ENCODE data around the gene RIMKLB.
"Not testable (repeated sequence)": the region's sequence is repeated elsewhere in the genome, so short reads cannot be mapped to it uniquely, and the experiment has no call there.

The RIMKLB gene

DNA sequence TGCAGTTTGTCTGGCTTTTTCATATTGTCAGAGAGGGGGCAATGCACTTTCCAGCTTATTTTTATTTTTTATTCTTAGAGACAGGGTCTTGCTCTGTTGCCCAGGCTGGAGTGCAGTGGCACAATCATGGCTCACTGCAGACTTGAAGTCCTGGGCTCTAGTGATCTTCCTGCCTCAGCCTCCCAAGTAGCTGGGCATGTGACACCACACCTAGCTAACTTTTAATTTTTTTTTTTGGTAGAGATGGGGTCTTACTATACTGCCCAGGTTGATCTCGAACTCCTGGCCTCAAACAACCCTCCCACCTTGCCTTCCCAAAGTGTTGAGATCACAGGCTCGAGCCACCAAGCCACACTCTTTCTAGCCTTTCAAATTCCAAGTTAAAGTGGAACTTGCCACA is 120.7 kb downstream of the RIMKLB start:
- Histone ChIP-seq H3K4me1 (ENCODE audit: control insufficient read depth, insufficient read depth, low read length) (no peaks in the 10 kb centered on the region), H3K27ac (ENCODE audit: low read length) (no peak overlapping the region), H3K27me3 (ENCODE audit: control insufficient read depth in 1 of 2, insufficient read depth in 2 of 2, low read length in 2 of 2) (no peaks in the 10 kb centered on the region), H3K4me3 (ENCODE audit: low read length in 2 of 2) (no peak overlapping the region), H3K36me3 (ENCODE audit: control insufficient read depth in 2 of 2, insufficient read depth in 2 of 2, low read length in 2 of 2) (no peaks in the 10 kb centered on the region), H3K9ac (ENCODE audit: low read length in 2 of 2) (no peak overlapping the region), H3K9me3 (ENCODE audit: control insufficient read depth in 2 of 2, low read length in 2 of 2) (no peaks in the 10 kb centered on the region)

DNA sequence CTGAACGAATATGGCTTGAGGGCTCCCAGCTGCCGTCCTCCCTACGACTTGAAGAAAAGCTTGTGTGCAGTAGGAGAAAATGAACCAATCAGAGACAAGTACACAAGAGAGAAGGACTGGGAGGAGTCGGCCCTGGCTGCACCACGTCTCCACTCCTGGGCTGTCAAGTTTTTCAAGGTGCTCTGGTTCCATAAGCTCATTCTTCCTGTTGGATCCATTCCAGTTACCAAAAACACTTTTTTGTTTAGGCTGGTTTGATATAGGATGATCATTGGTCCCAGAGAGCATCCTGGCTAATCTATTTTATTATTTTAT is 121.8 kb downstream of the RIMKLB start:
- no peaks in the 10 kb centered on the region for H3K36me3 ChIP-seq (ENCODE audit: control insufficient read depth in 2 of 2, insufficient read depth in 2 of 2, low read length in 2 of 2)
- H3K9me3 ChIP-seq (ENCODE audit: control insufficient read depth in 2 of 2, low read length in 2 of 2): no peaks in the 10 kb centered on the region
- H3K4me3 ChIP-seq (ENCODE audit: low read length in 2 of 2): no peak overlapping the region
- H3K4me1 ChIP-seq (ENCODE audit: control insufficient read depth, insufficient read depth, low read length): no peaks in the 10 kb centered on the region
- H3K27ac ChIP-seq (ENCODE audit: low read length): no peak overlapping the region
- H3K9ac ChIP-seq (ENCODE audit: low read length in 2 of 2): no peak overlapping the region
- no peaks in the 10 kb centered on the region for H3K27me3 ChIP-seq (ENCODE audit: control insufficient read depth in 1 of 2, insufficient read depth in 2 of 2, low read length in 2 of 2)

DNA sequence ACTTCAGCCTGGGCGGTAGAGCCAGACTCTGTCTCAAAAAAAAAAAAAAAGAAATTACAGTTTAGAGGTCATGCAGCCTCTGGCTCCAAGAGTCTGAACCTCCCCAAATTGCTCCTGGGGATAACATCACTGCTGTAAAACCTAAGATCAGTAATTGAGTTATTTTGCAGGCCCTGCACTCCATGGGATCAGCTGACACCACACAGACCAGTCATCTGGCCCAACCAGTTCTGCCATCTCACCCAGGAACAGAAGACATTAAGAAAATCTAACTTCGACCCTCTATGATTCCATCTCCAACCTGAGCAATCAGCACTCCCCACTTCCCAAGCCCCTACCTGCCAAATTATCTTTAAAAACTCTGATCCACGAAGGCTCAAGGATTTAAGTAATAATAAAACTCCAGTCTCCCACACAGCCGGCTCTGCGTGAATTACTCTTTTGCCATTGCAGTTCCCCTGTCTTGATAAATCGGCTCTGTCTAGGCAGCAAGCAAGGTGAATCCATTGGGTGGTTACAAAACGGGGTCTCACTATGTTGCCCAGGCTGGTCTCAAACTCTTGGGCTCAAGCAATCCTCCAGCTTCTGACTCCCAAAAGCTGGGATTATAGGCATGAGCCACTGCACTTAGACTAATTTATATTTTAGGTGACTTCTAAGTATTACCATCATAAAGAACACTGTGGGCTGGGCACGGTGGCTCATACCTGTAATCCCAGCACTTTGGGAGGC is 123.1 kb downstream of the RIMKLB start:
- H3K27ac ChIP-seq (ENCODE audit: low read length); H3K27me3 ChIP-seq (ENCODE audit: control insufficient read depth in 1 of 2, insufficient read depth in 2 of 2, low read length in 2 of 2); H3K36me3 ChIP-seq (ENCODE audit: control insufficient read depth in 2 of 2, insufficient read depth in 2 of 2, low read length in 2 of 2); H3K9me3 ChIP-seq (ENCODE audit: control insufficient read depth in 2 of 2, low read length in 2 of 2); H3K4me1 ChIP-seq (ENCODE audit: control insufficient read depth, insufficient read depth, low read length); H3K4me3 ChIP-seq (ENCODE audit: low read length in 2 of 2); H3K9ac ChIP-seq (ENCODE audit: low read length in 2 of 2): not testable (repeated sequence)

- H3K4me1 ChIP-seq (ENCODE audit: control insufficient read depth, insufficient read depth, low read length): no peaks in the 10 kb centered on the region
- no peaks in the 10 kb centered on the region for H3K36me3 ChIP-seq (ENCODE audit: control insufficient read depth in 2 of 2, insufficient read depth in 2 of 2, low read length in 2 of 2)
- no peak overlapping the region for H3K27ac ChIP-seq (ENCODE audit: low read length)
- H3K9ac ChIP-seq (ENCODE audit: low read length in 2 of 2): no peak overlapping the region
- no peaks in the 10 kb centered on the region for H3K9me3 ChIP-seq (ENCODE audit: control insufficient read depth in 2 of 2, low read length in 2 of 2)
- H3K27me3 ChIP-seq (ENCODE audit: control insufficient read depth in 1 of 2, insufficient read depth in 2 of 2, low read length in 2 of 2): no peaks in the 10 kb centered on the region
- H3K4me3 ChIP-seq (ENCODE audit: low read length in 2 of 2): no peak overlapping the region
Measured at GRCh38 chr12:8821591-8821990, 123.8 kb downstream of the RIMKLB start.

GRCh38 chr12:8822298-8822697 is 124.5 kb downstream of the RIMKLB start, which contains the start of gene A2ML1:
A2ML1 (plus strand) TSS chr12:8822621; CDS start chr12:8822652, 31 bp downstream.
- no peaks in the 10 kb centered on the region for H3K9me3 ChIP-seq (ENCODE audit: control insufficient read depth in 2 of 2, low read length in 2 of 2)
- no peaks in the 10 kb centered on the region for H3K27me3 ChIP-seq (ENCODE audit: control insufficient read depth in 1 of 2, insufficient read depth in 2 of 2, low read length in 2 of 2)
- no peaks in the 10 kb centered on the region for H3K4me1 ChIP-seq (ENCODE audit: control insufficient read depth, insufficient read depth, low read length)
- no peak within 1 kb of the TSS for H3K27ac ChIP-seq (ENCODE audit: low read length)
- no peak within 1 kb of the TSS for H3K4me3 ChIP-seq (ENCODE audit: low read length in 2 of 2)
- no peaks in the 10 kb centered on the region for H3K36me3 ChIP-seq (ENCODE audit: control insufficient read depth in 2 of 2, insufficient read depth in 2 of 2, low read length in 2 of 2)
- no peak within 1 kb of the TSS for H3K9ac ChIP-seq (ENCODE audit: low read length in 2 of 2)

- H3K27ac ChIP-seq (ENCODE audit: low read length): no peak overlapping the region
- H3K4me1 ChIP-seq (ENCODE audit: control insufficient read depth, insufficient read depth, low read length): no peaks in the 10 kb centered on the region
- no peak overlapping the region for H3K9ac ChIP-seq (ENCODE audit: low read length in 2 of 2)
- H3K4me3 ChIP-seq (ENCODE audit: low read length in 2 of 2): no peak overlapping the region
- no peaks in the 10 kb centered on the region for H3K9me3 ChIP-seq (ENCODE audit: control insufficient read depth in 2 of 2, low read length in 2 of 2)
- no peaks in the 10 kb centered on the region for H3K27me3 ChIP-seq (ENCODE audit: control insufficient read depth in 1 of 2, insufficient read depth in 2 of 2, low read length in 2 of 2)
- H3K36me3 ChIP-seq (ENCODE audit: control insufficient read depth in 2 of 2, insufficient read depth in 2 of 2, low read length in 2 of 2): no peaks in the 10 kb centered on the region
Measured at GRCh38 chr12:8823565-8824300, 125.9 kb downstream of the RIMKLB start.

DNA sequence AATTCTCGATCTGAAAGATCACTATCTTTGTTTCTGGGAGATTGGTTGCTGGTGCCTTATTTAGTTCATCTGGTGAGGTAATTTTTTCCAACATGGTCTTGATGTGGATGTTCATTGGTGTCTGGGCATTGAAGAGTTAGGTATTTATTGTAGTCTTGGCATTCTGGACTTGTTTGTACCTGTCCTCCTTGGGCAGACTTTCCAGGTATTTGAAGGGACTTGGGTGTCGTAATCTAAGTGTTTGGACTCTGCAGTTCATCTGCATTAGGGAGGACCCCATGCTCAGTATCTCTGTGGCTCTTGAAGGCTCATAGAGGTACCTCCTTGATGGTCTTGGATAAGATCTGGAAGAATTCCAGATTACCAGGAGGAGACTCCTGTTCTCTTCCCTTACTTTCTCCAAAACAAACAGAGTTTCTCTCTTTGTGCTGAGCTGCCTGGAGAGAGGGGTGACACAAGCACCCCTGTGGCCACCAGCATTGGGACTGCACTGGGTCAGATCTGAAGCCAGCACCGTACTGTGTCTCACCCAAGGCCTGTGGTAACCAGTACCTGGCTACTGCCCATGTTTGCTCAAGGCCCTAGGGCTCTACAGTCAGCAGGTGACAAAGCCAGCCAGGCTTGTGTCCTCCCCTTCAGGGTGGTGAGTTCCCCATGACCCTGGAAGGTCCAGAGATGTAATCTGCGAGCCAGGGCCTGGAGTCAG is 129.9 kb downstream of the RIMKLB start:
- H3K9ac ChIP-seq (ENCODE audit: low read length in 2 of 2): no peak overlapping the region
- no peaks in the 10 kb centered on the region for H3K9me3 ChIP-seq (ENCODE audit: control insufficient read depth in 2 of 2, low read length in 2 of 2)
- no peak overlapping the region for H3K27ac ChIP-seq (ENCODE audit: low read length)
- no peak overlapping the region for H3K4me3 ChIP-seq (ENCODE audit: low read length in 2 of 2)
- H3K27me3 ChIP-seq (ENCODE audit: control insufficient read depth in 1 of 2, insufficient read depth in 2 of 2, low read length in 2 of 2): no peaks in the 10 kb centered on the region
- no peaks in the 10 kb centered on the region for H3K36me3 ChIP-seq (ENCODE audit: control insufficient read depth in 2 of 2, insufficient read depth in 2 of 2, low read length in 2 of 2)
- H3K4me1 ChIP-seq (ENCODE audit: control insufficient read depth, insufficient read depth, low read length): no peaks in the 10 kb centered on the region

GRCh38 chr12:8828257-8829124 is 130.7 kb downstream of the RIMKLB start:
- Histone ChIP-seq H3K9ac (ENCODE audit: low read length in 2 of 2) (no peak overlapping the region), H3K4me1 (ENCODE audit: control insufficient read depth, insufficient read depth, low read length) (no peaks in the 10 kb centered on the region), H3K4me3 (ENCODE audit: low read length in 2 of 2) (no peak overlapping the region), H3K9me3 (ENCODE audit: control insufficient read depth in 2 of 2, low read length in 2 of 2) (no peaks in the 10 kb centered on the region), H3K36me3 (ENCODE audit: control insufficient read depth in 2 of 2, insufficient read depth in 2 of 2, low read length in 2 of 2) (no peaks in the 10 kb centered on the region), H3K27me3 (ENCODE audit: control insufficient read depth in 1 of 2, insufficient read depth in 2 of 2, low read length in 2 of 2) (no peaks in the 10 kb centered on the region), H3K27ac (ENCODE audit: low read length) (no peak overlapping the region)

DNA sequence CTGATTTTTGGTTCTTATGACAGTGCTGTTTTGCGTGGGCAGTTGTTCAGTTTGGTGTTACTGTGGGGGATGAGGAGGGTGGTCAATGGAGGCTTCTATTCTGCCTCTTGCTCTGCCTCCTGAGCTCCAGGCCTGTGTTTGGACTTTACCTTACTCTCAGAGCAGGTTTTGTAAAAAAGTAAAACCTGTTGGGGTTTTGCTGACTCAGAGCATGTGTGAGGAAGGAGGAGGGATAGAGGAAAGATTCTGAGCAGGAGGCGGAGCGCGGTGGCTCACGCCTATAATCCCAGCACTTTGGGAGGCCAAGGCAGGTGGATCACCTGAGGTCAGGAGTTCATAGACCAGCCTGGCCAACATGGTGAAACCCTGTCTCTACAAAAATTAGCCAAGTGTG is 131.3 kb downstream of the RIMKLB start:
- H3K9me3 ChIP-seq (ENCODE audit: control insufficient read depth in 2 of 2, low read length in 2 of 2): no peaks in the 10 kb centered on the region
- H3K27me3 ChIP-seq (ENCODE audit: control insufficient read depth in 1 of 2, insufficient read depth in 2 of 2, low read length in 2 of 2): no peaks in the 10 kb centered on the region
- no peaks in the 10 kb centered on the region for H3K36me3 ChIP-seq (ENCODE audit: control insufficient read depth in 2 of 2, insufficient read depth in 2 of 2, low read length in 2 of 2)
- no peak overlapping the region for H3K27ac ChIP-seq (ENCODE audit: low read length)
- no peak overlapping the region for H3K4me3 ChIP-seq (ENCODE audit: low read length in 2 of 2)
- H3K4me1 ChIP-seq (ENCODE audit: control insufficient read depth, insufficient read depth, low read length): no peaks in the 10 kb centered on the region
- H3K9ac ChIP-seq (ENCODE audit: low read length in 2 of 2): no peak overlapping the region

GRCh38 chr12:8829621-8830020 is 131.8 kb downstream of the RIMKLB start:
- no peaks in the 10 kb centered on the region for H3K27me3 ChIP-seq (ENCODE audit: control insufficient read depth in 1 of 2, insufficient read depth in 2 of 2, low read length in 2 of 2)
- H3K27ac ChIP-seq (ENCODE audit: low read length): no peak overlapping the region
- no peak overlapping the region for H3K9ac ChIP-seq (ENCODE audit: low read length in 2 of 2)
- no peaks in the 10 kb centered on the region for H3K36me3 ChIP-seq (ENCODE audit: control insufficient read depth in 2 of 2, insufficient read depth in 2 of 2, low read length in 2 of 2)
- no peaks in the 10 kb centered on the region for H3K9me3 ChIP-seq (ENCODE audit: control insufficient read depth in 2 of 2, low read length in 2 of 2)
- H3K4me3 ChIP-seq (ENCODE audit: low read length in 2 of 2): no peak overlapping the region
- no peaks in the 10 kb centered on the region for H3K4me1 ChIP-seq (ENCODE audit: control insufficient read depth, insufficient read depth, low read length)

Measured in stomach smooth muscle (tissue), 2 donors.